BE2C (cell line): ENCODE measurements around the gene GPRC5A.

Experiments
- DNase-seq: peaks from one replicate; pipeline ENCODE4 v3.0.0-alpha.2; 2020
- H3K27me3 ChIP-seq: fragments of 250-450 bp; sonication (Bioruptor Pico); 2 replicates; pipeline ENCODE4 v1.5.1; 2020; ENCODE audit warnings: mild to moderate bottlenecking
- H3K36me3 ChIP-seq: fragments of 250-450 bp; sonication (Bioruptor Pico); 2 replicates; pipeline ENCODE4 v1.5.1; 2020; ENCODE audit warnings: mild to moderate bottlenecking
- H3K4me1 ChIP-seq: fragments of 250-450 bp; sonication (Bioruptor Pico); 2 replicates; pipeline ENCODE4 v1.5.1; 2020
- H3K4me3 ChIP-seq: 2 replicates; pipeline ENCODE4 v1.5.1; 2011; ENCODE audit warnings: low read depth, low read length
- H3K9me3 ChIP-seq: fragments of 250-450 bp; sonication (Bioruptor Pico); 2 replicates; pipeline ENCODE4 v1.5.1; 2020
- TF ChIP-seq, protein P1 (sequence below): IDR thresholded peaks from 2 replicates; pipeline ENCODE4 v1.5.1; 2012; ENCODE audit warnings: mild to moderate bottlenecking, low read depth, low read length

Gene GPRC5A

DNA sequence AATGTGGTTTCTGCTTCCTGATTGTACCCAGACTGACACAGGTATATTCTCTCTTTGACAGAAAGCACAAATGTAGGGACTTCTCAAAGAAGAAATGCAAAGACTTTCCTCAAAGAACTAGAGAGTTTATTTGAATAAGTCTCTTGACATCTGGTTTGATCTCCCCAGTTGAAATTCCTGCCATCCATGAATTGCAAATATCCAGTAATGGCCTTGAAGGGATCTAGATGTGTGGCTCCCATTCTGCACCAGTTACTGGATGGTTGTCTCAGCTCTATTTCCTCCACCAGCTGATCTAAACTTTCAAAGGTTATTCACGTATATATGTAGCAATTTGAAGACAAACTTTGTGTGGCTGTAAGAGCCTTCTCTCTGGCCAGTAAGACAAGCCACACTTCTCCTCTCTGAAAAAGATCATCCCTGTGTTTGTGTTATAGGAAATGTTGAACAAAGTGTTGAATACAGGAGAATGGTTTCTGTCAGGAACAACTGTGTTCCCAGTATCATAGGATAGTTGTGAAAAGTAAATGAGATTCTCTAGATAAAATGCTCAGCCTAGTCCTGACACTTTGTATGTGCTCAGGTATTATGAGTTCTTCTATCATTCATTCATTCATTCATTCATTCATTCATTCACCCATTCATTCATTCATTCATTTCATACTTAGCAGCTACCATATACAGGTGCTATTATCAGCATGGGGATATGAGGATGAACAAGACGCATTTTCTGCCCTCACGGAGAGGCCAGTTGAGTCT is 22.7 kb upstream of the GPRC5A start:
- DNase-seq: no peak
- 0 out of 2 replicates have a peak, but pooled peaks cover 3% of the 10 kb centered on the region for H3K27me3 ChIP-seq
- no peaks in the 10 kb centered on the region for H3K9me3 ChIP-seq
- H3K4me1 ChIP-seq: no peaks in the 10 kb centered on the region
- H3K36me3 ChIP-seq: no peaks in the 10 kb centered on the region
- TF ChIP-seq, protein P1, sequence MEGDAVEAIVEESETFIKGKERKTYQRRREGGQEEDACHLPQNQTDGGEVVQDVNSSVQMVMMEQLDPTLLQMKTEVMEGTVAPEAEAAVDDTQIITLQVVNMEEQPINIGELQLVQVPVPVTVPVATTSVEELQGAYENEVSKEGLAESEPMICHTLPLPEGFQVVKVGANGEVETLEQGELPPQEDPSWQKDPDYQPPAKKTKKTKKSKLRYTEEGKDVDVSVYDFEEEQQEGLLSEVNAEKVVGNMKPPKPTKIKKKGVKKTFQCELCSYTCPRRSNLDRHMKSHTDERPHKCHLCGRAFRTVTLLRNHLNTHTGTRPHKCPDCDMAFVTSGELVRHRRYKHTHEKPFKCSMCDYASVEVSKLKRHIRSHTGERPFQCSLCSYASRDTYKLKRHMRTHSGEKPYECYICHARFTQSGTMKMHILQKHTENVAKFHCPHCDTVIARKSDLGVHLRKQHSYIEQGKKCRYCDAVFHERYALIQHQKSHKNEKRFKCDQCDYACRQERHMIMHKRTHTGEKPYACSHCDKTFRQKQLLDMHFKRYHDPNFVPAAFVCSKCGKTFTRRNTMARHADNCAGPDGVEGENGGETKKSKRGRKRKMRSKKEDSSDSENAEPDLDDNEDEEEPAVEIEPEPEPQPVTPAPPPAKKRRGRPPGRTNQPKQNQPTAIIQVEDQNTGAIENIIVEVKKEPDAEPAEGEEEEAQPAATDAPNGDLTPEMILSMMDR: no peak
- H3K4me3 ChIP-seq: no peak overlapping the region

GRCh38 chr12:12870465-12870864 is 20.9 kb upstream of the GPRC5A start:
- H3K4me1 ChIP-seq: no peaks in the 10 kb centered on the region
- H3K36me3 ChIP-seq: no peaks in the 10 kb centered on the region
- H3K9me3 ChIP-seq: no peaks in the 10 kb centered on the region
- TF ChIP-seq, protein P1: no peak
- no peak overlapping the region for H3K4me3 ChIP-seq
- H3K27me3 ChIP-seq: 0 out of 2 replicates have a peak, but pooled peaks cover 3% of the 10 kb centered on the region
- DNase-seq: no peak

- no peak overlapping the region for H3K4me3 ChIP-seq
- H3K36me3 ChIP-seq: no peaks in the 10 kb centered on the region
- TF ChIP-seq, protein P1: no peak
- no peaks in the 10 kb centered on the region for H3K9me3 ChIP-seq
- DNase-seq: no peak
- 0 out of 2 replicates have a peak, but pooled peaks cover 3% of the 10 kb centered on the region for H3K27me3 ChIP-seq
- H3K4me1 ChIP-seq: no peaks in the 10 kb centered on the region
These were observed 19.7 kb upstream of the GPRC5A start for GRCh38 chr12:12871587-12872138.

DNA sequence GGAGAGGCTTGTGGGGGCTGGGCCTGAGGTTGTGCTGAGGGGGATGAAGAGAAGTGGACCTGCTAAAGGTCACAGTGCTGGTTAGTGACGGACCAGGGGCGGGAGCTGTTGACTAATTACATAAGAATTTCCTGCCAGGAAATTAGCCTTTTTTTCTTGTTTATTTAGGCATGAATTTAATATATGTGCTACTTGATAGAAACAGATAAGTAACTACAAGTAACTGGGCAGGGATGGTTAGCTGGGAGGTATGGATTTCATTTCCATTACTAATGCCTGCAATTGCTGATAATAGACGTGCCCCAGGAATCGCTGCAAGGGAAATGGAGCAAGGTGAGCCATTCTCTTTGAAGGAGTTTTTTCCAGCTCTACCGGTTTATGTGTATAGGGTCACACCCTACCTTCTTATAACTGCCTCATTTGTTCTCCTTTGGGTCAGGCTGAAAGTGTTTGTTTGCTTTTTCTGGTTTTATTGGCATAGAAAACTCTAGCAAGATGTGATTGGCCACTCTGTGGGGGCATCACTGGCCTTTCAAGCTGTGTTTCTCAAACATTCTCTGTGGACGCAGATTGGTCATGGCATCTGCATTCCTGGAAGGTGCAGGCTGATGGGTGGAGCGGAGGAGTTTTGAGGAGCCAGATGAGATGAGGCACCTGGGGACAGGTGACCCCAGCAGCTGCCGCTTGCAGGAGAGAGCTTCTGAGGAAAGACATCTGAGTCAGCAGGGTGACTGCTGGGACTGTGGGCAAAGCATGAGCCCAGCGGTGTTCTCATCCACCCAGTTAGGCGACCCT is 19.0 kb upstream of the GPRC5A start:
- Histone ChIP-seq H3K4me1 (no peaks in the 10 kb centered on the region), H3K27me3 (0 out of 2 replicates have a peak, but pooled peaks cover 3% of the 10 kb centered on the region), H3K4me3 (no peak overlapping the region), H3K36me3 (no peaks in the 10 kb centered on the region), H3K9me3 (no peaks in the 10 kb centered on the region)
- DNase-seq: no peak
- TF ChIP-seq, protein P1: no peak

DNA sequence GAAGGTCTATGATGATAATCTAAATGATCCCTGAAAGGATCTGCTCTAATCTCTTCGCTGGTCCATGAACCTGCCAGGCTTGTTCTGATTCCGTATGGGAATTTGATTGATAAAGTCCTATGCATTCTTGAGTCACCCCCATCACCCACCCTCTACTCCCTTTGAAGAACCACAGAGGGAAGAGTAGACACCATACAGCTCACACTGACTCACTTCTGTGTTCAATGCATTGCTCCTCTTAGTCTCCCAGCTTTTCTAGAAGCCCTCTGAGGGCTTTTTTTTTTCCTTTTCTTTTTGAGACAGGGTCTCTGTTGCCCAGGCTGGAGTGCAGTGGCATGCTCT is 18.5 kb upstream of the GPRC5A start:
- DNase-seq: no peak

More for the DNA sequence above, 18.5 kb upstream of the GPRC5A start:
- Histone ChIP-seq H3K36me3 (no peaks in the 10 kb centered on the region), H3K9me3 (no peaks in the 10 kb centered on the region), H3K4me3 (no peak overlapping the region), H3K27me3 (0 out of 2 replicates have a peak, but pooled peaks cover 3% of the 10 kb centered on the region), H3K4me1 (no peaks in the 10 kb centered on the region)
- TF ChIP-seq, protein P1: no peak
